ENCODE results near the gene NR3C2. TPM values are rescaled to one million over a fixed set of nuclear protein-coding genes. Genes with fewer than 3 reads are reported as not detected.
A peak's percentile ranks its signal among the peaks of the same experiment; 100 is the strongest.

Gene NR3C2
- total and polyA plus RNA-seq, 2 of the 4 experiments (the other 2 are of a cell fraction) = 1.1 to 2.3 TPM

DNA sequence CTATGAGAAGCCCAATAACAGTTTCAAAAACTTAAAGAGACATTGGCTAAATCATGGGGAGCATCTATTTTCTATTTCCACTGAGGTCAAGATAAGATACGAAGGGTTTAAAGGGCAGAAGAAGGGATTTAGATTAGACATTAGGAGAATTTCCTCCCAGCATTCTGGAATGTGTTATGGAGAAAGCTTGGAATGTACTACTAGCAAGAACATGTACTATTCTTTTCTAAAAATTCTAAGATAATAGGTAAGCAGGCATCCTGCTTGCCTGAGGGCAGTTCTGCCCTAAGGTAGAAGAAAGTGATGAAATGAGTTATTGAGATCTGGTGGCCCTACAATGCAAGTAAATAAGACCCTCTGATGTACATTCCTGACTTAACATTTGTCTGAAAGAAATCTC, 279.2 kb downstream of the NR3C2 start:
- H3K4me3 ChIP-seq (ENCODE audit: insufficient read depth, low read depth, low read length) = no peak overlapping the region
- no peak overlapping the region for H4K5ac ChIP-seq (ENCODE audit: low read depth, low read length)
- H3K27ac ChIP-seq (ENCODE audit: insufficient read depth, low read length) = no peak overlapping the region
- no peak overlapping the region for H2BK15ac ChIP-seq (ENCODE audit: low read depth, low read length)
- no peaks in the 10 kb centered on the region for H3K27me3 ChIP-seq (ENCODE audit: control insufficient read depth, insufficient read depth, low read length)
- H2BK20ac ChIP-seq (ENCODE audit: low read depth, low read length) = no peak overlapping the region
- no peaks in the 10 kb centered on the region for H3K9me3 ChIP-seq (ENCODE audit: control insufficient read depth, insufficient read depth, low read length)
- no peak overlapping the region for H3K56ac ChIP-seq (ENCODE audit: extremely low read depth, insufficient read depth, low read length)
- POLR2A ChIA-PET (ENCODE audit: unreplicated experiment) = no interaction called here
- dilution Hi-C loops (cut with HindIII; ENCODE audit: low sequenced_read_pairs, unreplicated experiment) = no loop called here
- no peak overlapping the region for H4K8ac ChIP-seq (ENCODE audit: low read depth in 2 of 2, low read length in 2 of 2)
- TF ChIP-seq RCOR1 (IDR thresholded peaks at IDR 0.05; ENCODE audit: insufficient replicate concordance, low read length) = no peak
- TF ChIP-seq POLR2A (IDR thresholded peaks at IDR 0.05; ENCODE audit: low read depth, low read length) = no peak
- no peak overlapping the region for H2BK120ac ChIP-seq (ENCODE audit: low read depth, low read length)
- H3K4me2 ChIP-seq (ENCODE audit: low read depth, low read length) = no peak overlapping the region
- H2AFZ ChIP-seq (replicated peaks; ENCODE audit: low read length, poor library complexity) = no peak overlapping the region
- ATAC-seq (ENCODE audit: low read depth) (peak; percentile 53), DNase-seq (no peak)
- no peak overlapping the region for H4K91ac ChIP-seq (ENCODE audit: insufficient read depth, low read depth, low read length)
- H3K18ac ChIP-seq (ENCODE audit: low read depth, low read length) = no peak overlapping the region
- no CpG with 5 or more reads among the region's 1 CpG for WGBS, 2 experiments (ENCODE audit: extremely low coverage in 2 of 2, insufficient read length in 1 of 2)
- no peak overlapping the region for H2AK5ac ChIP-seq (ENCODE audit: low read depth, low read length)
- no peak overlapping the region for H2AK9ac ChIP-seq (replicated peaks; ENCODE audit: low read depth, low read length, poor library complexity)
- no TSS peak for BruUV-seq (replicated peaks)
- no peak overlapping the region for H3K9ac ChIP-seq (ENCODE audit: low read depth, low read length)
- H3K4ac ChIP-seq (ENCODE audit: low read depth, low read length) = no peak overlapping the region
- in situ Hi-C loops (cut with MboI; ENCODE audit: low sequenced_read_pairs) = no loop called here
- no peaks in the 10 kb centered on the region for H4K20me1 ChIP-seq (ENCODE audit: insufficient read depth, low read length)
- no peak overlapping the region for H3K23ac ChIP-seq (ENCODE audit: low read depth, low read length)
- CTCF ChIA-PET = no interaction called here
- intact Hi-C loops (cut with micrococcal nuclease) = no loop called here
- no peaks in the 10 kb centered on the region for H3K9me1 ChIP-seq (ENCODE audit: insufficient read depth, low read length)
- no peaks in the 10 kb centered on the region for H3K4me1 ChIP-seq (ENCODE audit: control insufficient read depth, insufficient read depth, low read length)
- H3K14ac ChIP-seq (replicated peaks; ENCODE audit: low read depth, low read length) = no peak overlapping the region
- no peaks in the 10 kb centered on the region for H3K79me1 ChIP-seq (ENCODE audit: low read depth in 1 of 2, low read length in 2 of 2)
- no peak overlapping the region for H2BK5ac ChIP-seq (ENCODE audit: low read depth, low read length, poor library complexity, severe bottlenecking)
- no peaks in the 10 kb centered on the region for H3K36me3 ChIP-seq (ENCODE audit: control insufficient read depth, insufficient read depth, low read length)

All from IMR-90 (cell line).